ENCODE measurements around the gene SYNPR.

SYNPR gene

GRCh38 chr3:63355809-63356208 lies 77.7 kb downstream of the SYNPR start:
- no peak for TF ChIP-seq CTCF (IDR thresholded peaks at IDR 0.05; ENCODE audit: low read depth, low read length, missing control alignments)

GRCh38 chr3:63364495-63364894 lies 86.4 kb downstream of the SYNPR start:
- no peak overlapping the region for H3K4me3 ChIP-seq (ENCODE audit: low read depth, low read length)
- TF ChIP-seq CTCF (IDR thresholded peaks at IDR 0.05; ENCODE audit: low read depth, low read length, missing control alignments), result no peak
- no peak for DNase-seq (ENCODE audit: low read depth)

More at GRCh38 chr3:63355809-63356208, 77.7 kb downstream of the SYNPR start:
- no peak for DNase-seq (ENCODE audit: low read depth)
- no peak overlapping the region for H3K4me3 ChIP-seq (ENCODE audit: low read depth, low read length)

DNA sequence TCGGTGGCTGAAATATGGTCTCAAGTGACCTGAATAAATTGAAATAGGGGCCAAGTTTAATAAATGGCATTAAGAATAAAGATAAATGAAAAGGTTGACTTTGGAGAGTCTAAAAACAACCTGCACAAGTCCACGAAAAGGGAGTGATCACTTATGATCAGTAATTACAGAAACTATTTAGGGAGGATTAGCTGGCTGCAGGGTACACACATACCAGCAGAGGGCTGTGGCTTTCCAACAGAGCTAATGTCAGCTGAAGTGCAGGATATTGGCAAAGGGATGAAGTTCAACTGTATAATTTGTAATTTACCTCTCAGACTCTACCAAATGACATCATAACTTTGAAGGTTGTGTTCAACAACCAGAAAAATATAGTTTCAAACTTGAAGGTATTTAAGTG lies 86.8 kb downstream of the SYNPR start:
- H3K4me3 ChIP-seq (ENCODE audit: low read depth, low read length), result no peak overlapping the region
- DNase-seq (ENCODE audit: low read depth), result no peak
- TF ChIP-seq CTCF (IDR thresholded peaks at IDR 0.05; ENCODE audit: low read depth, low read length, missing control alignments), result peak; percentile 13

DNA sequence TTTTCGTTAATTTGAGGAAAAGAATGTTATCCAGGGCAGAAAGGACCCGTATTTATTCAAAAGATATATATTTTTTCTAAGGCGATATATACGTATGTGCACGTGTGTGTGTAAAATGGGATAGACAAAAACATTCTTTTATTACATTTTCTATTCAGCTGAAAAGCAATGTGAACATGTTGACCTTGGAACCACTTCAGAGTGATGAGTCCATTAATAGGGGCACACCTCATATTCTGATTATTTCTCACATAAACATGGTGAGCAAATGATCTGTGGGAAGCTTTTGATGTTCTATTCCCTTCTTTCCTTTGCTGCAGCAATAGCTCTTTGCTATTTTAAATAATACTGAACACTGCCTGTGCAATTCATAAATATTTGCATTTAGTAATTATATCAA lies 87.6 kb downstream of the SYNPR start:
- TF ChIP-seq CTCF (IDR thresholded peaks at IDR 0.05; ENCODE audit: low read depth, low read length, missing control alignments), result no peak
- no peak overlapping the region for H3K4me3 ChIP-seq (ENCODE audit: low read depth, low read length)
- DNase-seq (ENCODE audit: low read depth), result no peak

GRCh38 chr3:63370094-63370493 lies 92.0 kb downstream of the SYNPR start:
- no peak overlapping the region for H3K4me3 ChIP-seq (ENCODE audit: low read depth, low read length)
- no peak for DNase-seq (ENCODE audit: low read depth)
- no peak for TF ChIP-seq CTCF (IDR thresholded peaks at IDR 0.05; ENCODE audit: low read depth, low read length, missing control alignments)

- no peak for DNase-seq (ENCODE audit: low read depth)
- no peak for TF ChIP-seq CTCF (IDR thresholded peaks at IDR 0.05; ENCODE audit: low read depth, low read length, missing control alignments)
- H3K4me3 ChIP-seq (ENCODE audit: low read depth, low read length), result no peak overlapping the region
These were observed 104.9 kb downstream of the SYNPR start for GRCh38 chr3:63383040-63383439.

DNA sequence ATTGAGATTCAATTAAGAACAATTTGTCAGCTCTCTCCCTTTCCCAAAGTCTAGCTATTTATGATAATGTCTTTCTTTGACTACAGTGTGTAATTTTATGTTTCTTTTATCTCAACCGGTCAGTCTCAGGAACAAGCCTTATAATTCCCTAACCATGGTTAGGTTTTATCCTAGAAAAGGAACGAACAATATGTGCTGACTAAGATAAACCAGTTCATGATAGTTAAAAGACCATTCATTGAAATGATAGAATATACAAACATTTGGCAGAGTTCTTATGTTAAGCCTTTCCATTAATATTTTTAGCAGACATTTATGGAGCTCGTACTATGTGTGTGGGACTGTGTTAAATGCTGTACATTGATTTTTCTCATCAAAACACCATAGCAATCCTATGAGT lies 106.3 kb downstream of the SYNPR start:
- H3K4me3 ChIP-seq (ENCODE audit: low read depth, low read length), result no peak overlapping the region
- no peak for TF ChIP-seq CTCF (IDR thresholded peaks at IDR 0.05; ENCODE audit: low read depth, low read length, missing control alignments)
- DNase-seq (ENCODE audit: low read depth), result no peak
